Panc1 (cell line): ENCODE measurements around the gene LINC01488.

Experiments used
- POLR2AphosphoS5 ChIP-seq: IDR thresholded peaks from 2 replicates; pipeline ENCODE4 v1.6.1; 2012; ENCODE audit warnings: mild to moderate bottlenecking, low read depth, low read length, moderate library complexity
- REST ChIP-seq, 2 experiments: IDR thresholded peaks; 2 replicates each; pipeline ENCODE4 v1.6.1; 2011 to 2012; ENCODE audit warnings: low read depth in 2 of 2, control low read depth in 1 of 2, low read length in 1 of 2, mild to moderate bottlenecking in 1 of 2, moderate library complexity in 1 of 2; ENCODE audit not compliant: insufficient read depth in 1 of 2
- TF ChIP-seq, protein P1 (sequence below): fragments of 450-650 bp; IDR thresholded peaks from 2 replicates; pipeline ENCODE4 v1.5.1; 2017; ENCODE audit warnings: mild to moderate bottlenecking

GRCh38 chr11:69476509-69476961, 4.9 kb upstream of the LINC01488 start:
- TF ChIP-seq, protein P1, sequence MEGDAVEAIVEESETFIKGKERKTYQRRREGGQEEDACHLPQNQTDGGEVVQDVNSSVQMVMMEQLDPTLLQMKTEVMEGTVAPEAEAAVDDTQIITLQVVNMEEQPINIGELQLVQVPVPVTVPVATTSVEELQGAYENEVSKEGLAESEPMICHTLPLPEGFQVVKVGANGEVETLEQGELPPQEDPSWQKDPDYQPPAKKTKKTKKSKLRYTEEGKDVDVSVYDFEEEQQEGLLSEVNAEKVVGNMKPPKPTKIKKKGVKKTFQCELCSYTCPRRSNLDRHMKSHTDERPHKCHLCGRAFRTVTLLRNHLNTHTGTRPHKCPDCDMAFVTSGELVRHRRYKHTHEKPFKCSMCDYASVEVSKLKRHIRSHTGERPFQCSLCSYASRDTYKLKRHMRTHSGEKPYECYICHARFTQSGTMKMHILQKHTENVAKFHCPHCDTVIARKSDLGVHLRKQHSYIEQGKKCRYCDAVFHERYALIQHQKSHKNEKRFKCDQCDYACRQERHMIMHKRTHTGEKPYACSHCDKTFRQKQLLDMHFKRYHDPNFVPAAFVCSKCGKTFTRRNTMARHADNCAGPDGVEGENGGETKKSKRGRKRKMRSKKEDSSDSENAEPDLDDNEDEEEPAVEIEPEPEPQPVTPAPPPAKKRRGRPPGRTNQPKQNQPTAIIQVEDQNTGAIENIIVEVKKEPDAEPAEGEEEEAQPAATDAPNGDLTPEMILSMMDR, result no peak
- TF ChIP-seq REST (IDR thresholded peaks at IDR 0.05; ENCODE audit: insufficient read depth in 1 of 2, low read depth in 2 of 2, low read length in 1 of 2) (no peak), POLR2AphosphoS5 (no peak)
